Measurements from ENCODE around the gene PDGFC.

Gene PDGFC

DNA sequence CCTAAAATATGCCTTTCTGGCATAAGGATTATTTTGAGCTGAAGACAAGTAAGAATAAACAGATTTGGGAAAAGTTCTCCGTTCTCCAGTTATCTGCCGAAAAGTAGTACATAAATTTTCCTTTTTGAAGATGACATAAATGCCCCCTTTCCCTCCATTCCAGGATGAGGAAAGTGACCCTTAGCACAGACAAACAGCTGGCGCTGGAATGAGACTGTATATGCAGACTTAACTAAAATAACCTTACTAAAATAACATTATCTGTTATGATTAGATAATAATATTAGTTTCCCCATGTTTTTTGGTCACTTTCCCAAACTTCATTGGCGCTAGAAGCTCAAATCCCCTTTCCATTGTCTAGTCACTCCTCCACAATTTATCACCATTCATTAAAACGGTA lies 21.5 kb downstream of the PDGFC start:
- H3K27ac ChIP-seq: no peak overlapping the region
- TF ChIP-seq, protein P1, sequence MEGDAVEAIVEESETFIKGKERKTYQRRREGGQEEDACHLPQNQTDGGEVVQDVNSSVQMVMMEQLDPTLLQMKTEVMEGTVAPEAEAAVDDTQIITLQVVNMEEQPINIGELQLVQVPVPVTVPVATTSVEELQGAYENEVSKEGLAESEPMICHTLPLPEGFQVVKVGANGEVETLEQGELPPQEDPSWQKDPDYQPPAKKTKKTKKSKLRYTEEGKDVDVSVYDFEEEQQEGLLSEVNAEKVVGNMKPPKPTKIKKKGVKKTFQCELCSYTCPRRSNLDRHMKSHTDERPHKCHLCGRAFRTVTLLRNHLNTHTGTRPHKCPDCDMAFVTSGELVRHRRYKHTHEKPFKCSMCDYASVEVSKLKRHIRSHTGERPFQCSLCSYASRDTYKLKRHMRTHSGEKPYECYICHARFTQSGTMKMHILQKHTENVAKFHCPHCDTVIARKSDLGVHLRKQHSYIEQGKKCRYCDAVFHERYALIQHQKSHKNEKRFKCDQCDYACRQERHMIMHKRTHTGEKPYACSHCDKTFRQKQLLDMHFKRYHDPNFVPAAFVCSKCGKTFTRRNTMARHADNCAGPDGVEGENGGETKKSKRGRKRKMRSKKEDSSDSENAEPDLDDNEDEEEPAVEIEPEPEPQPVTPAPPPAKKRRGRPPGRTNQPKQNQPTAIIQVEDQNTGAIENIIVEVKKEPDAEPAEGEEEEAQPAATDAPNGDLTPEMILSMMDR (conservative IDR thresholded peaks at IDR 0.05): no peak

DNA sequence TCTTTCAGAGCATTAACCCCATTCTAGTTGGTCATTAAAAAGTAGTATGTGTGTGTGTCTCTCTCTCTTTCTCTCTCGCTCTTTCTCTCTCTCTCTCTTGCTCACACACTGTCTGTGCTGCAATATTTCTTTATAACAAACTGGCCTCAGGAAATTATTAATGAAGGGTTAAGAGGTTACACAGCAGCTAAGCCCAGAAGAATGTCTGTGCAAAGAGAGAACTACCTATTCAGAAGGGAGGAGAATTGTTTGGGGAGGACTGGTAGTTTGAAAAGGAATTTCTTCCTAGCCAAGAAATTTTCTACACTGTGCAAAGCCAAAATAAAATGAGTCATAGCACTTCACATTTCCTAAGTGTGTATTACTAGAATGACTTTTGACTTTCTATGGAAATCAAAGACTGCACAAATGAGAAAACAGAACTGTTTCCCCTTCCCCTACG lies 22.2 kb downstream of the PDGFC start:
- no peak overlapping the region for H3K27ac ChIP-seq
- TF ChIP-seq, protein P1 (conservative IDR thresholded peaks at IDR 0.05): no peak

DNA sequence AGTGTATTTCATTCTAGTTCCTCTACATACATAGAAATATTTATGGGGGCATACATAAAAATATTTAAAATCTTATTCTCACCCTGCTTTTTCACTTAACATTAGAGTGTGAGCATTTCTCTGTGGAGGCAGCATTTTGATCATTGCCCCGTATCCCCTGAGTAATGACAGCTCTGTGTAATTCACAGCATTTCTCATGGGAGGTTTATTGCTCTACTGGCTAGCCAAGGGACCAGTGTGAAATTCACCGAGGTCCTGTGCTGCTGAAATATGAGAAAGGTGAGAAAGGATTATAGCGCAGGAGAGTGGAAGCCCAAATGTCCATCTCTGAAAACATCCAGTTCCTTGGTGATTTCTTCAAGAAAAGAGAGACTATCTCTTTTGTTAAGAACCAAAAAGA lies 22.9 kb downstream of the PDGFC start:
- TF ChIP-seq, protein P1 (conservative IDR thresholded peaks at IDR 0.05): no peak
- H3K27ac ChIP-seq: no peak overlapping the region

DNA sequence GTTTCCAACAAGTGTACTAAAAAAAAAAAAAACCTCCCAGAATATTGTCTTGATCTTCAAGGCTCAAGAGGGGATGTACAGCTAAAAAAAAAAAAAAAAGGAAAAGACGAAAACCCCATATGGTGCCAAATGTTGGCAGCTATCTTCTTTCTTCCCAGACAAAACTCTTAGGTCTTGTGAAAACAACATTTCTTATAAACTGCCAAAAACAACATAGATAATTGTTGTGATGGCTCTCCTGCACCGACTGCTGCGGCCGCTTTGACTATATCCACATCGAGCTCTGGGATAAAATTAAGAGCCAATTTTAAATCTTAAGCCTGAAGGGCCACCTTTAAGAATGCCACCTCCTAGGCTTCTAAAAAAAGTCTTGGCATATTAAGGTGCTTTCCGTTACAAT lies 23.5 kb downstream of the PDGFC start:
- no peak overlapping the region for H3K27ac ChIP-seq
- TF ChIP-seq, protein P1 (conservative IDR thresholded peaks at IDR 0.05): no peak

DNA sequence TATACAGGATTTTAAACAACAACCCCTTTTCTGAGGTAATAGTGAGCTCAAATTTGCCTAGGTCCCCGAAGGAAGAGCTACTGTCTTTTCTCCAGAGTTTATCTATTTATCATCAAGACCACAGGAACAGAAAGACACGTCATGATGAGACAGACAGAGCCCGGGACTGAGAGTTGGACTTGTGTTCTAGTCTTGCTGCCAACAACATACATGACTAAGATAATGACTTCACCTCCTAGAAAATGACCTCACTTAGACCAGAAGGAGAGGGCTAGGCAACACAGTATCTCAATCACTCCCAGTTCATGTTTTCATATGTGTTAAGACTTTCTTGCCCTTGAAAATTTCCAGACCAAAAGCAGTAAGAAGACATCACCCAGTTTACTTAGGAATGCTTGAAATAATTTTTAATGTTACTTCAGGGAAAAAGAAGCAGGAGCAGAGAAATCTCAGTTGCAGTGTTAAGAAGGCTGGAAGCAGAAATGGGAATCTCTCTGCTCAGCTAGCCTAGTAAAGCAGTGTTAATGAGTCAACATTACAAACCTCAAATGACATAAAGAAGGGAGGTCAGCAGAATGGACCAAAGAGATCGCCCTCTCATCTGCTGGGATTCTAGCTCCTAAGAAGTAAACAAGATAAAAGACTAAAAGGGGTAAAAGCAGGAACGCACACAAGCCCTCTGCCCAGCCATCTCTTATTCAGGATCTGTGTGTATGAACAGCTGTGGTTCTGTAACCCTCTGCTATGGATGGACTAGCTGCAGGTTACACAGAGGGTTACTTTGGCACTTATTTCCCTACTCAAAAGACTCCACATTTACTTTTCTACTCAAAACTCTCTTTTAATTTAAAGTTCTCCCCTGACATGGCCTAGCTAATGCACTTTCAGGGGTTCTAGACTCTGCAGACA lies 24.8 kb downstream of the PDGFC start:
- H3K27ac ChIP-seq: no peak overlapping the region
- TF ChIP-seq, protein P1 (conservative IDR thresholded peaks at IDR 0.05): no peak

GRCh38 chr4:156945532-156945931 lies 26.1 kb downstream of the PDGFC start:
- TF ChIP-seq, protein P1 (conservative IDR thresholded peaks at IDR 0.05): no peak
- H3K27ac ChIP-seq: no peak overlapping the region

- TF ChIP-seq, protein P1 (conservative IDR thresholded peaks at IDR 0.05): no peak
- no peak overlapping the region for H3K27ac ChIP-seq
These were observed 28.6 kb downstream of the PDGFC start for GRCh38 chr4:156942991-156943390.
